GM18951 (cell line): ENCODE measurements around the gene AKR1E2.
"Not testable (repeated sequence)": the region's sequence is repeated elsewhere in the genome, so short reads cannot be mapped to it uniquely, and the experiment has no call there.

Experiments used
- POLR2A ChIP-seq: IDR thresholded peaks from 4 replicates; pipeline ENCODE4 v1.6.1; 2011; ENCODE audit warnings: mild to moderate bottlenecking; ENCODE audit not compliant: insufficient read length, insufficient read depth; ENCODE audit errors: extremely low read depth
- in situ Hi-C: fragments of 300-500 bp; cut with MboI; formaldehyde crosslinking; loops from one replicate; pipeline ENCODE4 v1.12.0; 2022; ENCODE audit warnings: low sequenced_read_pairs, mixed read lengths, inconsistent platforms; ENCODE audit not compliant: unreplicated experiment

The AKR1E2 gene

DNA sequence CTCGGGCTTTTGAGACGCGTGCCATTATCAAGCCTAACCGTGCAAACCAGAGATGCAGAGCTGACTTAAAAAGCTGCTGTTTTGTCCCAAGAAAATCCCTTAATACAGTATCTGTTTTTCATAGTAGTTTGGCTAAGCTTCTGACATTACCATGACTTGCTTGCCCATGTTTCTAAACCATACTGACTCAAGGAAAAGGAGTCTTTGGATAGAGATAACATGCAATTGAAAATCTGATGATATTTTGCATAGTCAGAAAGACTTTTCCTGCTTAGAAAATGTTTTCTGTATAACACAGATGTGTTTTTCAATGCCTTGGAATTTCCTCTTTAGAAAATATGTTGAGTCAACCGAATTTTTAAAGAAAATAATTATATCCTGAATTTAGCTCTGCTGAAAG lies 21.5 kb upstream of the AKR1E2 start:
- in situ Hi-C loops, result no loop called here
- TF ChIP-seq POLR2A, result no peak

DNA sequence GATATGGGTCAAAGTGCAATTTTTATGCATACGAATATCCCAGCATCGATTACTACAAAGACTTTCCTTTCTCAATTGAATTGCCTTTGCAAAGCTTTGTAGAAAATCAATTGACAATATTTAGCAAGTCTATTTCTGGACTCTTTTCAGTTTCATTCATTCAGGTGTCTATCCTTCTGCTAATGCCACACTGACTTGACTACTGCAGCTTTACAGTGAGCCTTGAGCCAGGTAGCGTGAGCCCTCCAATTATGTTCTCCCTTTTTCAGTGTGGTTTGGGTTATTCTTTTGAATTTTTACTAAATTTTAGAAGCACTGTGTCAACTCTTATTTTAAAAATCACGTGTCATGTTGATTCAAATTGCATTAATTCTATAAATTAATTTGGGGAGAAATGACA lies 19.5 kb upstream of the AKR1E2 start:
- in situ Hi-C loops, result no loop called here
- TF ChIP-seq POLR2A, result no peak

- no peak for TF ChIP-seq POLR2A
- in situ Hi-C loops, result no loop called here
These were observed 18.1 kb upstream of the AKR1E2 start for GRCh38 chr10:4807761-4808507.

GRCh38 chr10:4809156-4809555 lies 16.9 kb upstream of the AKR1E2 start:
- in situ Hi-C loops, result no loop called here
- TF ChIP-seq POLR2A, result no peak

GRCh38 chr10:4810092-4810491 lies 15.9 kb upstream of the AKR1E2 start:
- no peak for TF ChIP-seq POLR2A
- in situ Hi-C loops, result no loop called here

GRCh38 chr10:4812046-4812445 lies 14.0 kb upstream of the AKR1E2 start:
- no peak for TF ChIP-seq POLR2A
- in situ Hi-C loops, result no loop called here

- TF ChIP-seq POLR2A, result no peak
- in situ Hi-C loops, result no loop called here
These were observed 13.0 kb upstream of the AKR1E2 start for GRCh38 chr10:4813023-4813422.

GRCh38 chr10:4813496-4813895 lies 12.5 kb upstream of the AKR1E2 start:
- in situ Hi-C loops, result no loop called here
- no peak for TF ChIP-seq POLR2A

- in situ Hi-C loops, result not testable (repeated sequence)
These were observed 10.3 kb upstream of the AKR1E2 start for GRCh38 chr10:4815646-4816180.

DNA sequence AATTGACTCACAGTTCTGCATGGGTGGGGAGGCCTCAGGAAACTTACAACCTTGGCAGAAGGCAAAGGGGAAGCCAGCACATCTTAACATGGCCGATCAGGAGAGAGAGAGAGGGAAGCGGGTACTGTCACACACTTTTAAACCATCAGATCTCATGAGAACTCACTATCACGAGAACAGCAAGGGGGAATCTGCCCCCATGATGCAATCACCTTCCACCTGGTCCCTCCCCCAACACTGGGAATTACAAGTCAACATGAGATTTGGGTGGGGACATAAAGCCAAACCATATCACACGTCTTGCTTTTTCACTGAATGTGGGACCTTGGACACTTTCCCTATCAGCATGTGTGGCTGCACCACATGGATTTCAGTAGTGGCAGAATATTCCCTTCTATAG lies 9.0 kb upstream of the AKR1E2 start:
- no peak for TF ChIP-seq POLR2A
- in situ Hi-C loops, result no loop called here

DNA sequence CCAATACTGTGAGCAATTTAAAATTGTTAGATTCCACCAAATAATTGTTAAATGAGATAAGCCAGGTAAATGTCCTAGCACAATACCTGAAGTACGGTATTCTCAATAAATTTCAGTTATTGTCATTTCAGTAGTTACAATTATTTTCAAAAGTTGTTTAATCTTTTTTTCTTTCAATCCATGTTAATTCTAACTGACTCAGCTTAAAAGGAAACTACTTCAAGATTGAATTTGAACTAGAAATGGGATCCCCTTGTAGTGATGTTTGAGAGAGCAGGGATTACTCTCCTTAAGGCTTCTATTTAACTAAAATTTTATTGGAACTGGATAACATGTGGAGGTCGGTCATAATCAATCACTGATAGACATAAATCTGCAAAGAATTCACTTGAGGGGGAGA lies 6.9 kb upstream of the AKR1E2 start:
- in situ Hi-C loops, result no loop called here
- no peak for TF ChIP-seq POLR2A

GRCh38 chr10:4819707-4820106 lies 6.3 kb upstream of the AKR1E2 start:
- in situ Hi-C loops, result no loop called here
- TF ChIP-seq POLR2A, result no peak

DNA sequence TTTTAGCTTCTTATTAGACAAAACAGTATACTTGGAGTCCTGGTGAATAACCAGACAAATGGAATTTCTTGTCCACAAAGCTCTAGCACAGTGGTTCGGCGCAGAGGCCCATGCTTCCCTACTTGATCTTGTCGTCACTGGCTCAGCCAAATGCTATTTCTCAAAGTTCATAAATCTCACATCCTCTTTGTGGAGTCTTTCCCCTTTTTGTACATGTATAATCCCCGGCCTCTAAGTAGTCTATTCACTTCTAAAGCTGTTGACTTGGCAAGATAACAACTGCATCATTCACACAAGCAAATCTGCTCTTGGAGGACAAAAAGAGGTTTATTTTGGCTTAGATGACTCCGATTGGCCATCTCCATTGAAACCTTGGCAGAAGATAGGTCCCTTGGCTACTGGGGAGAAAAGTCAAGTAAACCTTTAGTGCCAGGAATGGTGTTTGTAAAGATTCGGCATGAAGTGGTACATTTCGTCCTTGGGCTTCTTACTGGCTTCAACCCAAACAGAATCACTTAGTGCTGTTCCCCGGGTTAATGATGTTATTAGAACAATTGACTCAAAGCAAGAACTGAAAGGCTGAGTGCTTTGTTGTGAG lies 5.1 kb upstream of the AKR1E2 start:
- in situ Hi-C loops, result no loop called here
- no peak for TF ChIP-seq POLR2A

DNA sequence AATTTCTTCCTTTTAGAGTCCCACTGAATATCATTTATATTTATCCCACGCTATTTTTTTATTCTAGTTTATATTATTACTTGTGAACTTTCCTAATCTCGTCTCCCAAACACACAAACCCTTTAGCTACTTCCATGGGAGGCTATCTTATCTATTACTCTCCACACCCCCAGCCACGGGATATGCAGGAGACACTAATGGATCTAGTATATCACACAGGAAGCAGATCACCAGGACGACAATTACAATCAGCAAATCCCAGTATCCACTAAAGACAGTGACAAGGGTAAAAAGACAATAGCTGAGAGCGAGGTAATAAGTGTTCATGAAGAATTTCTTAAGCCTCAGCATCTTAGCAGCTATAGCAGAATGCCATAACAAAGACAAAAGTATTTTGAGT lies 3.8 kb upstream of the AKR1E2 start:
- in situ Hi-C loops, result no loop called here
- TF ChIP-seq POLR2A, result no peak

DNA sequence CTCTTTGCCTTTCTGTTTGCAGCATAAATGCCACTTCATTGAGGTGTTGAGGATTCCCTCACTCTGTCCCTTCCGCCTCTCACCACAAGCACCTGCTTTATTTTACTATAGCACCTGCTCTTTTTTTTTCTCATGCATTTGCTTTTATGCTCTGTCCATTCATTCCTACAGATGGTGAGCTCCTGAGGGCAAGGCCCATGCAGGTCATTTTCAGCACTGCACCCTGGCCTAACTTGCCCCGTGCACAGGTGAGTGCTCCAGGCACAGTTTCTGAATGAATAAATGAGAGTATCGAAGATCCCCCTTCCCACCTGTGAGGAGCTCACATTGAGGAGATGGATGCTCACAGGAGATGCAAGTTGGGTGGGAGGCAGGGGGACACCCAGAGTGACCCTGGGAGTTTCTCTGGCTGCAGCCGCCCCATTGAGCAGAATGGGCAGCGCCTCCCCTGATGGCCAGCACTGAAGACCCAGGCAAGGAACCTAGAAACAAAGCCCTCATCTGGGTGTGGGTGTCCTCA lies 1.2 kb upstream of the AKR1E2 start:
- no peak for TF ChIP-seq POLR2A
- in situ Hi-C loops, result loop anchor here (25.0 kb wide), 2 partner anchors 562 to 787 kb away; no protein-coding TSS in a partner anchor
